ENCODE results near the gene NBPF3. TPM values are rescaled to one million over a fixed set of nuclear protein-coding genes. Genes with fewer than 3 reads are reported as not detected.

NBPF3 gene
- total and polyA plus RNA-seq, 2 experiments from 2014 or later: 2.7 to 18.1 TPM

GRCh38 chr1:21468599-21468998, 28.7 kb downstream of the NBPF3 start:
- Histone ChIP-seq H2AFZ (no peak overlapping the region), H3F3A (replicated peaks; ENCODE audit: low read depth) (no peaks in the 10 kb centered on the region), H3K36me3 (ENCODE audit: insufficient read depth) (no peaks in the 10 kb centered on the region), H3K79me2 (replicated peaks; ENCODE audit: insufficient read depth) (no peaks in the 10 kb centered on the region), H3K4me2 (0 out of 2 replicates have a peak overlapping the region, but pooled peaks have one; percentile 42), H3K27me3 (ENCODE audit: insufficient read depth) (no peaks in the 10 kb centered on the region), H3K27ac (ENCODE audit: low read depth) (no peak overlapping the region), H4K20me1 (replicated peaks; ENCODE audit: insufficient read depth) (no peaks in the 10 kb centered on the region), H3K4me3 (no peak overlapping the region), H3K9me2 (ENCODE audit: insufficient read depth) (no peaks in the 10 kb centered on the region; the same call in 1 of the 2 replicates), H3K4me1 (ENCODE audit: insufficient read depth) (peaks cover 19% of the 10 kb centered on the region)
- no peak overlapping the region for H3K4me3 Mint-ChIP-seq
- H3K4me1 Mint-ChIP-seq: peaks cover 40% of the 10 kb centered on the region
- peaks cover 3% of the 10 kb centered on the region for H3K27me3 Mint-ChIP-seq (ENCODE audit: insufficient read depth, low read depth, poor library complexity)
- no peak for ATAC-seq
- DNase-seq (ENCODE audit: low spot score): peak; percentile 81
- H3K27ac Mint-ChIP-seq: 0 out of 2 replicates have a peak overlapping the region, but pooled peaks have one; percentile 25
- no peaks in the 10 kb centered on the region for H3K9me3 Mint-ChIP-seq
- TF ChIP-seq CTCF (conservative IDR thresholded peaks at IDR 0.05; ENCODE audit: low read depth in 2 of 2) (peak; percentile 69 to 72), POLR2AphosphoS5 (IDR thresholded peaks at IDR 0.05; ENCODE audit: low read depth) (no peak)
- peaks cover 2% of the 10 kb centered on the region; the same call in 2 of the 3 replicates for H3K36me3 Mint-ChIP-seq (ENCODE audit: low read depth)

DNA sequence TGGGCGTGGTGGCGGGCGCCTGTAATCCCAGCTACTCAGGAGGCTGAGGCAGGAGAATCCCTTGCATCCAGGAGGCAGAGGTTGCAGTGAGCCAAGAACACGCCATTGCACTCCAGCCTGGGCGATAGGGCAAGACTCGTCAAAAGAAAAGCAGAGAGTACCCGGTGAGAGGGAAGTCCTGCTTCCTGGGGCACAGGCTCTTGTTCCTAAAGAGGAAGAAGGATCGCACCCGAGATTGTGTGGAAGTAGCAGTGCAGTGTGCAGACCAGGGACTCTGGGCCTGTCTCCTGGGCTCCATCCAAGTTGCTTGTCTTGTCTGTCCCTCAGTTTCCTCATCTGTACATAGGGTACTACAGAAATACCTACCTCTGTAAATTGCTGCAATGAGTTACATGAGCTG, 29.6 kb downstream of the NBPF3 start:
- no peak overlapping the region for H3K4me3 ChIP-seq
- H3K4me1 ChIP-seq (ENCODE audit: insufficient read depth): peaks cover 19% of the 10 kb centered on the region
- no peaks in the 10 kb centered on the region for H4K20me1 ChIP-seq (replicated peaks; ENCODE audit: insufficient read depth)
- Mint-ChIP-seq H3K4me1 (peaks cover 40% of the 10 kb centered on the region), H3K9me3 (no peaks in the 10 kb centered on the region), H3K27ac (no peak overlapping the region), H3K4me3 (no peak overlapping the region), H3K36me3 (ENCODE audit: low read depth) (peaks cover 2% of the 10 kb centered on the region; the same call in 2 of the 3 replicates), H3K27me3 (ENCODE audit: insufficient read depth, low read depth, poor library complexity) (peaks cover 3% of the 10 kb centered on the region)
- ATAC-seq (no peak), DNase-seq (ENCODE audit: low spot score) (no peak)
- no peak overlapping the region for H3K27ac ChIP-seq (ENCODE audit: low read depth)
- no peak overlapping the region for H2AFZ ChIP-seq
- no peak overlapping the region for H3K4me2 ChIP-seq
- no peaks in the 10 kb centered on the region; the same call in 1 of the 2 replicates for H3K9me2 ChIP-seq (ENCODE audit: insufficient read depth)
- H3F3A ChIP-seq (replicated peaks; ENCODE audit: low read depth): no peaks in the 10 kb centered on the region
- no peaks in the 10 kb centered on the region for H3K36me3 ChIP-seq (ENCODE audit: insufficient read depth)
- no peaks in the 10 kb centered on the region for H3K27me3 ChIP-seq (ENCODE audit: insufficient read depth)
- no peak for TF ChIP-seq EZH2phosphoT487 (IDR thresholded peaks at IDR 0.05; ENCODE audit: unreplicated experiment)
- no peaks in the 10 kb centered on the region for H3K79me2 ChIP-seq (replicated peaks; ENCODE audit: insufficient read depth)

DNA sequence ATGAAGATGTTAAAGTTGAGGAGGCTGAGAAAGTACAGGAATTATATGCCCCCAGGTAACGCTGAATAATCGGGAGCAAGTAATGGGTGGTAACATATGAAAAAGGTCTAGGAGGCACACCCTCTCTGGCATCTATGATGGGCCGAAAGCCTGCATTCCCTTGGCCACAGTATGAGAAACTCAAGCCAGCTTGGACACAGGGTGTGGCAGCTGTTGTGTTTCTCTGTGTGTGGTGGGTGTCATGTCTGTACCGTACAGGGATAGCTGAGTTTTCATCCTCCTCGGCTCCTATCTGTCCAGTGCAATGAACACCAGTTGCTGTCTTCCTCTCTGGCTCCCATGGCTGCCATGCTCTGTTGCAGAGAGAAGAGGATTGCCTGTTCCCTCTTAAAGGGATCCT, 32.9 kb downstream of the NBPF3 start:
- H3K36me3 Mint-ChIP-seq (ENCODE audit: low read depth): peaks cover 4% of the 10 kb centered on the region
- TF ChIP-seq ZNF331 (CRISPR knock-in tag; IDR thresholded peaks at IDR 0.05; ENCODE audit: low read depth) (no peak), ETS1 (IDR thresholded peaks at IDR 0.05) (no peak), NANOG (IDR thresholded peaks at IDR 0.05; ENCODE audit: borderline replicate concordance) (no peak)
- TF ChIP-seq, protein P1, sequence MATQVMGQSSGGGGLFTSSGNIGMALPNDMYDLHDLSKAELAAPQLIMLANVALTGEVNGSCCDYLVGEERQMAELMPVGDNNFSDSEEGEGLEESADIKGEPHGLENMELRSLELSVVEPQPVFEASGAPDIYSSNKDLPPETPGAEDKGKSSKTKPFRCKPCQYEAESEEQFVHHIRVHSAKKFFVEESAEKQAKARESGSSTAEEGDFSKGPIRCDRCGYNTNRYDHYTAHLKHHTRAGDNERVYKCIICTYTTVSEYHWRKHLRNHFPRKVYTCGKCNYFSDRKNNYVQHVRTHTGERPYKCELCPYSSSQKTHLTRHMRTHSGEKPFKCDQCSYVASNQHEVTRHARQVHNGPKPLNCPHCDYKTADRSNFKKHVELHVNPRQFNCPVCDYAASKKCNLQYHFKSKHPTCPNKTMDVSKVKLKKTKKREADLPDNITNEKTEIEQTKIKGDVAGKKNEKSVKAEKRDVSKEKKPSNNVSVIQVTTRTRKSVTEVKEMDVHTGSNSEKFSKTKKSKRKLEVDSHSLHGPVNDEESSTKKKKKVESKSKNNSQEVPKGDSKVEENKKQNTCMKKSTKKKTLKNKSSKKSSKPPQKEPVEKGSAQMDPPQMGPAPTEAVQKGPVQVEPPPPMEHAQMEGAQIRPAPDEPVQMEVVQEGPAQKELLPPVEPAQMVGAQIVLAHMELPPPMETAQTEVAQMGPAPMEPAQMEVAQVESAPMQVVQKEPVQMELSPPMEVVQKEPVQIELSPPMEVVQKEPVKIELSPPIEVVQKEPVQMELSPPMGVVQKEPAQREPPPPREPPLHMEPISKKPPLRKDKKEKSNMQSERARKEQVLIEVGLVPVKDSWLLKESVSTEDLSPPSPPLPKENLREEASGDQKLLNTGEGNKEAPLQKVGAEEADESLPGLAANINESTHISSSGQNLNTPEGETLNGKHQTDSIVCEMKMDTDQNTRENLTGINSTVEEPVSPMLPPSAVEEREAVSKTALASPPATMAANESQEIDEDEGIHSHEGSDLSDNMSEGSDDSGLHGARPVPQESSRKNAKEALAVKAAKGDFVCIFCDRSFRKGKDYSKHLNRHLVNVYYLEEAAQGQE (IDR thresholded peaks at IDR 0.05; ENCODE audit: unreplicated experiment): no peak
- no peak overlapping the region for H3K27ac Mint-ChIP-seq
- H3K27me3 Mint-ChIP-seq (ENCODE audit: insufficient read depth, low read depth, poor library complexity): peaks cover 3% of the 10 kb centered on the region
- DNase-seq (ENCODE audit: low spot score): no peak
- no peaks in the 10 kb centered on the region for H3K9me2 ChIP-seq (ENCODE audit: insufficient read depth)
- H2AFZ ChIP-seq: no peak overlapping the region
- H3F3A ChIP-seq (replicated peaks; ENCODE audit: low read depth): no peaks in the 10 kb centered on the region
- no peak overlapping the region for H3K4me3 Mint-ChIP-seq
- ATAC-seq: no peak
- no peak overlapping the region for H3K4me2 ChIP-seq
- no peaks in the 10 kb centered on the region for H3K27me3 ChIP-seq (ENCODE audit: insufficient read depth)
- H3K4me3 ChIP-seq: no peak overlapping the region
- no peaks in the 10 kb centered on the region for H3K79me2 ChIP-seq (replicated peaks; ENCODE audit: insufficient read depth)
- no peaks in the 10 kb centered on the region for H3K36me3 ChIP-seq (ENCODE audit: insufficient read depth)
- H3K4me1 ChIP-seq (ENCODE audit: insufficient read depth): peaks cover 10% of the 10 kb centered on the region; the same call in 1 of the 2 replicates
- H3K4me1 Mint-ChIP-seq: peaks cover 23% of the 10 kb centered on the region
- H3K27ac ChIP-seq (ENCODE audit: low read depth): no peak overlapping the region
- no peaks in the 10 kb centered on the region for H3K9me3 Mint-ChIP-seq
- no peaks in the 10 kb centered on the region for H4K20me1 ChIP-seq (replicated peaks; ENCODE audit: insufficient read depth)
